SK-N-MC (cell line): ENCODE data around the gene PILRA.
"Not testable (repeated sequence)": the region's sequence is repeated elsewhere in the genome, so short reads cannot be mapped to it uniquely, and the experiment has no call there.

Experiments used
- DNase-seq: peaks from one replicate; pipeline ENCODE4 v3.0.0-alpha.2; 2011; ENCODE audit warnings: low read depth, low spot score
- H3K27ac ChIP-seq: fragments of 200-600 bp; sonication (generic); 2 replicates; pipeline ENCODE4 v1.5.1; 2016; ENCODE audit warnings: mixed run types
- H3K36me3 ChIP-seq: fragments of 200-600 bp; sonication (generic); 2 replicates; pipeline ENCODE4 v1.6.1; 2017; ENCODE audit warnings: antibody characterized with exemption, low read length, mixed read lengths; ENCODE audit not compliant: insufficient read depth
- H3K4me3 ChIP-seq: fragments of 200-600 bp; sonication (generic); 2 replicates; pipeline ENCODE4 v1.5.1; 2016
- H3K9ac ChIP-seq: fragments of 200-600 bp; sonication (generic); 2 replicates; pipeline ENCODE4 v1.8.0; 2017; ENCODE audit warnings: mixed run types, mixed read lengths; ENCODE audit not compliant: insufficient read length
- H3K9me3 ChIP-seq: fragments of 200-600 bp; sonication (generic); 2 replicates; pipeline ENCODE4 v1.6.1; 2017; ENCODE audit warnings: low read depth, mild to moderate bottlenecking, antibody characterized with exemption, low read length, moderate library complexity, mixed read lengths
- EZH2 ChIP-seq: fragments of 200-600 bp; sonication (generic); IDR thresholded peaks from one replicate; pipeline ENCODE4 v1.6.1; 2017; ENCODE audit warnings: antibody characterized with exemption
- FOXP2 ChIP-seq: optimal IDR thresholded peaks from 2 replicates; pipeline ENCODE3; 2011; ENCODE audit warnings: mild to moderate bottlenecking, moderate library complexity; ENCODE audit not compliant: insufficient read depth; ENCODE audit errors: extremely low read length, control extremely low read depth
- POLR2AphosphoS5 ChIP-seq: IDR thresholded peaks from 2 replicates; pipeline ENCODE4 v1.6.1; 2012; ENCODE audit warnings: mild to moderate bottlenecking, low read depth, low read length, borderline replicate concordance

The PILRA gene

GRCh38 chr7:100373261-100373831 lies at the start of gene PILRA:
Gene PILRA, plus strand, starts transcription at chr7:100373487. Its CDS starts 170 bp downstream, at chr7:100373657.
- H3K4me3 ChIP-seq: no peak within 1 kb of the TSS
- H3K27ac ChIP-seq: peak within 1 kb of the TSS; percentile 3; the same call in 1 of the 2 replicates
- no peak for DNase-seq
- H3K9me3 ChIP-seq: no peaks in the 10 kb centered on the region
- no peak within 1 kb of the TSS for H3K9ac ChIP-seq
- no peak for TF ChIP-seq FOXP2
- TF ChIP-seq POLR2AphosphoS5: no peak
- TF ChIP-seq EZH2: no peak
- H3K36me3 ChIP-seq: no peaks in the 10 kb centered on the region

DNA sequence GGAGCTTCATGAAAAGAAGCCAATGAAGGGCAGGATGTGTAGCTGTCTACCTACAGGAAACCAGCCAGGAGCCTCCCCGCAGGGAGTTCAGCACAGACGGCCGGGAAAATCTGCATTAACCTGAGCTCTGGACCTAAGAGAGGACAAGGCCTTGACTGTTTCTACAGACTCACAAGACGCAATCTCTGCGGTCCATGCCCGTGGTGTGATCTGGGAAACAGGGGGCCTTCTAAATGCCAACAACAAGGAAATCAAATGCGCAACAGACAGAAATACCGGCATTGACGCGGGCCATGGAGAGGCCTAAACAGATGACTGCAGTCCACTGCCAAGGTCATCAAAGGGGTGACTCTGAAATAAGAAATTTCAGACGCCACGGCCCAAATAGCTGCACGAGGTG lies 49.1 kb upstream of the PILRA start:
- not testable (repeated sequence) for H3K27ac ChIP-seq, H3K36me3 ChIP-seq, H3K4me3 ChIP-seq, DNase-seq, H3K9ac ChIP-seq, H3K9me3 ChIP-seq

DNA sequence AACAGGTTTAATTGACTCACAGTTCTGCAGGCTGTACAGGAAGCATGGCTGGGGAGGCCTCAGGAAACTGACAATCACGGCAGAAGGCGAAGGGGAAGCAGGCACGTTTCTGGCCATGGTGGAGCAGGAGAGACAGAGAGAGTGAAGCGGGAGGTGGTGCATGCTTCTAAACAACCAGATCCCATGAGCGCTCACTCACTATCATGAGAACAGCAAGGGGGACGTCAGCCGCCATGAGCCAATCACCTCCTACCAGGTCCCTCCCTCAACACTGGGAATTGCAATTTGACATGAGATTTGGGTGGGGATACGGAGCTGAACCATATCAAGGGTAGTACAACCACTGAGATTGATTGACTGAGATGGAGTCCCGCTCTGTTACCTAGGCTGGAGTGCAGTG lies 47.6 kb upstream of the PILRA start:
- not testable (repeated sequence) for H3K9me3 ChIP-seq, H3K27ac ChIP-seq, H3K36me3 ChIP-seq, H3K4me3 ChIP-seq, H3K9ac ChIP-seq, DNase-seq

DNA sequence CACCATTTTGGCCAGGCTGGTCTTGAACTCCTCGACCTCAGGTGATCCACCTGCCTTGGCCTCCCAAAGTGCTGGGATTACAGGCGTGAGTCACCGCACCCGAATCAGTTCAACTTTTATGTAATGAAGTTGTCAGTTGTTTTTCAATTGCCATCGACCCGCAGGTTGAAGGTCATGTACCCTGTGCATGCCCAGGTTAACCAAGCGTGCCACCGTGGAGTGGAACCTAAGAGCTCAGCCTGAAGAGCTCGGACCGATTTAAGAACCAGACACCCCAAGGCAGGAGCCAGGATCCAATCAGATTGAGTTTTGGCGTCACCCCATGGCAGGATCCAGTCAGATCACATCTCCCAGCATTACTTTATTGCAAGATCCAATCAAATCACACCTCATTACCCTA lies 46.4 kb upstream of the PILRA start:
- not testable (repeated sequence) for DNase-seq, H3K4me3 ChIP-seq, H3K9ac ChIP-seq, H3K9me3 ChIP-seq, H3K36me3 ChIP-seq, H3K27ac ChIP-seq

DNA sequence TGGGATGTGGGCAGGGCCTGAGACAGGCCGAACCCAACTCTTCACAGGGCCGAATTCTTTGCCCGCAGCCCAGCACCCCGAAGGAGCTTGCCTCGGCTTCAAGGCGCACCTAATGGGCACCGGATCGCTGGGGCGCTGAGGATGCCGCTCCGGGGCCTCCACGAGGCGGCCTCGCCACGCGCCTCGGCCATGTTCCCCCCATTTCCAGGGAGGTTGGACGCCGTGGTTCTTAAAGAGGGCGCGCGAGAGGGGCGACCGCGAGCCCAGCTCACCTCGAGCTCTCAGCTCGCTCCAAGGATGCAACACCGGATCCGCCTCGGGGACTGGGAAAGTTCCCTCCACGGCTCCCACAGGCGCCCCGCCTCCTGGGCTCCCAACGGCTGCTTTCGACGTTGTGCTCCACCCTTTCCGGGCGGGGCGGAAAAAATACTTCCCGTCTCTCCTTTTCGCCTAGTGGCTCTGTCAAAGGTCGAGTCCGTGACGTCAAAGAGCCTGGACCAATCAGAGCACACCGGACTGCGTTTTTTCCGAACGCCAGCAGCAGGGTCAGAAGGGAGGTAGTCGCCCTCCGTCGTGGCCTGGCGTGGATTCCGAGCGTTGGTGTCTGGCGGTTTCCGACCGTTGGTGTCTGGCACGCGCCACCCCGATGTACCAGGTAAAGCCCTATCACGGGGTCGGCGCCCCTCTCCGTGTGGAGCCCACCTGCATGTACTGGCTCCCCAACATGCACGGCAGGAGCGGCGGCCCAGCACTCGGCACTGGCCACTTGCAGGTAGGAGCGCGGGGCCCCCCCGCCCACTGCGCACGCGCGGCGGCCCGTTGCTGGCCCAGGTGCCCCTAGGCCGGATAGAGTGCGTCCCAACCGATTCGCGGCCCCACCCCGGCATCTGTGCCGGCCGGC lies 37.5 kb upstream of the PILRA start:
- Histone ChIP-seq H3K9ac (peak overlapping the region; percentile 73), H3K4me3 (peak overlapping the region; percentile 93), H3K27ac (peak overlapping the region; percentile 31; the same call in 1 of the 2 replicates)
- not testable (repeated sequence) for H3K36me3 ChIP-seq, H3K9me3 ChIP-seq
- peak; percentile 89 for TF ChIP-seq POLR2AphosphoS5
- peak; percentile 30 for DNase-seq

DNA sequence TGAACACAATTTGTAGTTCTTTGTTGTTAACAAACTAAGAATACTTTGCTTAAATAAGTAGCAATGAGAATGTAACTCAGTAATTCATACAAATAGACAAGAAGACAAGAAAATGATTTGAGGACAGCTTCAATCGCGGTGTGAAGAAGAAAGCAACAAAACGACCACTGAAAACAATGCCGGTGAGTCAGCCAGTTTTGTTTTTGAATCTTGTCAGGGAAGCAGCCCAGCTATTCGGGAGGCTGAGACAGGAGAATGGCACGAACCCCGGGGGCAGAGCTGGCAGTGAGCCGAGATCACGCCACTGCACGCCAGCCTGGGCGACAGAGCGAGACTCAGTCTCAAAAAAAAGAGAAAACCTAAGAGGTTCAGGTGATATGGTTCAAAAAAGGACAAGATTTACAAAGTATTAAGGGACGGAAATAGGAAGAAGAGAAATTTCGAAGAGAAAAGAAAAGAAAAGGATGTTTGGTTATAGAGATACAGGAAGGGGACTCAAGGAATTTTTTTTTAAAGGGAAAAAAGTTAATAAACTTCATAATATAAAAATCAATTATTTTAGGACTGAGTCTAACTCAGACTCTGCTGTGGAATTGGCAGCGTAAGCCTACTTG lies 35.1 kb upstream of the PILRA start:
- H3K4me3 ChIP-seq, DNase-seq, H3K9ac ChIP-seq, H3K36me3 ChIP-seq, H3K9me3 ChIP-seq, H3K27ac ChIP-seq: not testable (repeated sequence)

GRCh38 chr7:100341286-100341685 lies 32.0 kb upstream of the PILRA start:
- H3K36me3 ChIP-seq, H3K9me3 ChIP-seq, H3K4me3 ChIP-seq, H3K27ac ChIP-seq, DNase-seq, H3K9ac ChIP-seq: not testable (repeated sequence)

DNA sequence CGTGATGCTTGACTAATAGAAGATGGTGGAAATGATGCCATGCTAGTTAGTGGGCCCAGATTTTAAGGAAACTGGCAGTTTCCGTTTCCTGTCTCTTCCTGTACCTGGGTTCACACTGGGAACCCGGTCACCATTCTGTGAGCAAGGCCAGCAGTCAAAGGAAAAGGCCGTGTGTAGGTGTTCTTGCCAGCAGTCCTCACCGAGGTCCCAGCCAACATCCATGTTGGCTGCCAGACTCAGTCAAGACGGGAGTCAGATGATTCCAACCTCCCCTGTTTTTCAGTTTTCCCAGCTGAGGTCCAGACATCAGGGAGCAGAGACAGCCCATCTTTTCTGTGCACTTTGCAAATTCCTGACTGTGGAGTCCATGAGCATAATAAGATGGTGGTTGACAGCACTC lies 30.5 kb upstream of the PILRA start:
- H3K27ac ChIP-seq: no peak overlapping the region
- H3K9ac ChIP-seq: no peak overlapping the region
- no peak overlapping the region for H3K4me3 ChIP-seq
- H3K9me3 ChIP-seq: no peaks in the 10 kb centered on the region
- peaks cover 21% of the 10 kb centered on the region for H3K36me3 ChIP-seq
- DNase-seq: no peak
- TF ChIP-seq POLR2AphosphoS5: no peak
- no peak for TF ChIP-seq EZH2
- TF ChIP-seq FOXP2: no peak

DNA sequence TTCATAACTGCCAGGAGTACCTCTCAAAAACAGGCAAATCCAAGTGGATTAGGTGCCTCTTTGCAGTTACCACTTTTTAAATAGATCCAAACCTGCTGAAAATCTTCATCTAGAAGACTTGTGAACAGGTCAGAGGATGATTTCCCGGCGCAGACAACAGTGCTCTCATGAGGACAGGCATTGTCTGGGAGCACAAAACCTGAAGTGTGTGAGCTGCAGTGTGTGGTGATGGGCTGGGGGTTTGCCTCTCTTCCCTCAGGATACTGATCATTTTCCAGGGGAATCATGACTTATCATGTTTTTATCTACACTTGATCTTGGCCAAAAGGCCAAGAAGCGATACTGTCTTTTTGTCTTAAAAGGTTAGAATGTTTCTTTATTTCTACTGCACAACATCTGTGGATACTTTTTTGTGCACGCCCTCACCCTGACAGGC lies 29.1 kb upstream of the PILRA start:
- H3K27ac ChIP-seq, H3K9ac ChIP-seq, DNase-seq: not testable (repeated sequence)

GRCh38 chr7:100344560-100345287 lies 28.6 kb upstream of the PILRA start:
- H3K27ac ChIP-seq: not testable (repeated sequence)

More for the DNA sequence above, 29.1 kb upstream of the PILRA start:
- H3K9me3 ChIP-seq, H3K4me3 ChIP-seq: not testable (repeated sequence)
- peaks cover 25% of the 10 kb centered on the region for H3K36me3 ChIP-seq

DNA sequence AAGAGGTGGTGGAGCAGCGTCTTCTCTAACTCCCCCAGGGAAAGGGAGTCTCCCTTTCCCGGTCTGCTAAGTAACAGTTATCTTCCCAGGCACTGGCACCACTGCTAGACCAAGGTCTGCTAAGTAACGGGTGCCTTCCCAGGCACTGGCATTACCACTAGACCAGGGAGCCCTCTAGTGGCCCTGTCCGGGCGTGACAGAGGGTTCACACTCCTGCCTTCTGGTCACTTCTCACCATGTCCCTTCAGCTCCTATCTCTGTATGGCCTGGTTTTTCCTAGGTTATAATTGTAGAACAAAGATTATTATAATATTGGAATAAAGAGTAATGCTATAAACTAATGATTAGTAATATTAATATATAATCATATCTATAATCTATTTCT lies 28.0 kb upstream of the PILRA start:
- H3K4me3 ChIP-seq, H3K9ac ChIP-seq, DNase-seq, H3K27ac ChIP-seq, H3K9me3 ChIP-seq: not testable (repeated sequence)
- peaks cover 25% of the 10 kb centered on the region for H3K36me3 ChIP-seq

More at GRCh38 chr7:100344560-100345287, 28.6 kb upstream of the PILRA start:
- H3K9ac ChIP-seq, DNase-seq, H3K9me3 ChIP-seq, H3K4me3 ChIP-seq: not testable (repeated sequence)
- peaks cover 25% of the 10 kb centered on the region for H3K36me3 ChIP-seq
